Measurements from ENCODE around the gene SUGCT.

Gene SUGCT

DNA sequence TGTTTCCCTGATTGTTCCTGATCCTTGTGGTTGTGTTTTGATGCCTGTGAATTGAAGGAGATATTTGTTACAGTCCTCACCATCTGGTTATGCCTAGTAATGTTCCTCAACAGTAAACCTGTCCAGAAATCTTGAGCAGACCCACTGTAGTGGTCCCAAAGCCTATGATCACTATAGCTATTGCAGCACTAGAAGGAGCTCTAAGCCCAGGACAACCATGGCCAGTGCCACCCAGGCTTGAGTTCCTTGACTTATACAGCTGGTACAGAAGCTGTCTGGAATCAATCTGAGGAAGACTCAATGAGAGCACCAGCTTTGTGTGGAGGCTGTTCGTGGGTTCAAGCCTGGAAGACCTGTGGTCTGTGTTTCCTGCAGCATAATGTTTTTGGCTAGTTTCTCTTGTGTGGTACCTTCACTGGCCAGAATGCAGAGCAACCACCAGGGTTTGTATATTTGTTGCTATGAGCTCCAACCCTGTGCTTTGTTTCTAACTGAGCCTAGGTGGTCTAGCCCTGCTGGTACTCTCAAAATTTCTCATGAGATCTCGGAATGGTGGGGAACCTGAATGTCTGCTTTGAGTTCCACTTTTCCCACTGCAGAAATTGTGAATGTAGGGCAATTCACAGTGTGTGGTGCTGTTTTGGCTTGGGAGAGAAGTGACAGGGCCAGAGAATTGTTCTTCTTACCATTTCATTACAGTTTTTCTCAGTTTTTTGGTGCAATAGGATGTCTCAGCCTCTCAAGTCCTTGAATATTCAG, 355.2 kb downstream of the SUGCT start:
- H3K9me3 ChIP-seq (replicated peaks; ENCODE audit: low read length): no peaks in the 10 kb centered on the region

GRCh38 chr7:40490603-40490924, 355.8 kb downstream of the SUGCT start:
- peaks cover 3% of the 10 kb centered on the region for H3K4me1 ChIP-seq (ENCODE audit: control insufficient read depth, insufficient read depth, low read length)
- no peaks in the 10 kb centered on the region for H3K27me3 ChIP-seq (ENCODE audit: control insufficient read depth, insufficient read depth, low read length)
- H3K9ac ChIP-seq (ENCODE audit: low read depth, low read length): no peak overlapping the region
- H3K9me3 ChIP-seq (replicated peaks; ENCODE audit: low read length): no peaks in the 10 kb centered on the region
- H3K4me3 ChIP-seq (ENCODE audit: low read length): no peak overlapping the region
- no peak overlapping the region for H3K4me2 ChIP-seq (ENCODE audit: low read length)
- H3K36me3 ChIP-seq (ENCODE audit: insufficient read depth, low read length): no peaks in the 10 kb centered on the region

More for the DNA sequence above, 355.2 kb downstream of the SUGCT start:
- Histone ChIP-seq H3K4me1 (ENCODE audit: control insufficient read depth, insufficient read depth, low read length) (peaks cover 3% of the 10 kb centered on the region), H3K36me3 (ENCODE audit: insufficient read depth, low read length) (no peaks in the 10 kb centered on the region), H3K4me3 (ENCODE audit: low read length) (no peak overlapping the region), H3K27me3 (ENCODE audit: control insufficient read depth, insufficient read depth, low read length) (no peaks in the 10 kb centered on the region), H3K4me2 (ENCODE audit: low read length) (no peak overlapping the region), H3K9ac (ENCODE audit: low read depth, low read length) (no peak overlapping the region)

GRCh38 chr7:40492946-40493345, 358.1 kb downstream of the SUGCT start:
- Histone ChIP-seq H3K4me2 (ENCODE audit: low read length) (no peak overlapping the region), H3K9me3 (replicated peaks; ENCODE audit: low read length) (no peaks in the 10 kb centered on the region), H3K4me3 (ENCODE audit: low read length) (no peak overlapping the region), H3K4me1 (ENCODE audit: control insufficient read depth, insufficient read depth, low read length) (peaks cover 3% of the 10 kb centered on the region), H3K36me3 (ENCODE audit: insufficient read depth, low read length) (no peaks in the 10 kb centered on the region), H3K9ac (ENCODE audit: low read depth, low read length) (no peak overlapping the region), H3K27me3 (ENCODE audit: control insufficient read depth, insufficient read depth, low read length) (no peaks in the 10 kb centered on the region)

DNA sequence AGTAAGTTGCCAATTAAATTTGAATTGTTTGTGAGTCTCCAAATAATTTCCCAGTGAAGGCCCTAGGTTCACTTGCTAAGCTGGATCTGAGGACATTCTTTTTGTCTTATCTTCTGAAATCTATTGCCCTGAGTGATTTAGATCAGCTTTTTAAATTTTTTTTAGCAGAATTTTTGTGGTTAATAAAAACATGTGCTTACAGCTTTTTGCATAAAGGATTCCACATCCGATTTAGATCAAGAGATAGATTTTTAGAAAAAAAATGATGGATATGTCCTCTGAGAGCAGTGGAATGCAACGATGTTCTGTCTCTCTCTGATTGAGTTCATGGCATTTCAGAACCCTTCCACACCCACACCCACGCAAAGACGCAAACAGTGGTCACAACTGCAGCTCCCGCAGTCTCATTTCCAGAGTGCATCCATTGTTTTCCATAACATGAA, 358.8 kb downstream of the SUGCT start:
- Histone ChIP-seq H3K27me3 (ENCODE audit: control insufficient read depth, insufficient read depth, low read length) (no peaks in the 10 kb centered on the region), H3K9ac (ENCODE audit: low read depth, low read length) (no peak overlapping the region), H3K36me3 (ENCODE audit: insufficient read depth, low read length) (no peaks in the 10 kb centered on the region), H3K9me3 (replicated peaks; ENCODE audit: low read length) (no peaks in the 10 kb centered on the region), H3K4me2 (ENCODE audit: low read length) (no peak overlapping the region), H3K4me3 (ENCODE audit: low read length) (no peak overlapping the region), H3K4me1 (ENCODE audit: control insufficient read depth, insufficient read depth, low read length) (peaks cover 3% of the 10 kb centered on the region)

- H3K27me3 ChIP-seq (ENCODE audit: control insufficient read depth, insufficient read depth, low read length): no peaks in the 10 kb centered on the region
- no peak overlapping the region for H3K4me3 ChIP-seq (ENCODE audit: low read length)
These were observed 364.2 kb downstream of the SUGCT start for GRCh38 chr7:40498924-40499510.

DNA sequence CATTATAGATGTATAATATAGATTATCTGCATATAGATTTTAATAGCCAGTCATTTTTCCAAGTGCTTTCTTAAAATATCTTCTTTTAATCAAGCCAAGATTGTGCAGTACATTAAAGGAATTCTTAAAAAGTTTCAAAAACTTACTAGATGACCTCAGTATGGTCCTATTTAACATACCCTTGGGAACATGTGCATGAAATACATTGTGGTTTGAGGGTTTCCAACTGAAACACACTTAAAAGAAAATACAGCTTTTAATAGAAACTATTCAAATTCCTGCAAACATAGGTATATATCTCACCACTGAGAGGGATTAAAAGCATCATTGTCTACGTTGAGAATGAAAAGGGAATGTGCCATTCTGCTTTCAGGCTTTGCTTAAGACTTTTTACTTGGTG, 364.9 kb downstream of the SUGCT start:
- H3K9me3 ChIP-seq (replicated peaks; ENCODE audit: low read length): no peaks in the 10 kb centered on the region
- H3K4me3 ChIP-seq (ENCODE audit: low read length): no peak overlapping the region

More at GRCh38 chr7:40498924-40499510, 364.2 kb downstream of the SUGCT start:
- no peaks in the 10 kb centered on the region for H3K9me3 ChIP-seq (replicated peaks; ENCODE audit: low read length)
- no peaks in the 10 kb centered on the region for H3K4me1 ChIP-seq (ENCODE audit: control insufficient read depth, insufficient read depth, low read length)
- H3K9ac ChIP-seq (ENCODE audit: low read depth, low read length): no peak overlapping the region
- H3K36me3 ChIP-seq (ENCODE audit: insufficient read depth, low read length): no peaks in the 10 kb centered on the region
- H3K4me2 ChIP-seq (ENCODE audit: low read length): no peak overlapping the region

DNA sequence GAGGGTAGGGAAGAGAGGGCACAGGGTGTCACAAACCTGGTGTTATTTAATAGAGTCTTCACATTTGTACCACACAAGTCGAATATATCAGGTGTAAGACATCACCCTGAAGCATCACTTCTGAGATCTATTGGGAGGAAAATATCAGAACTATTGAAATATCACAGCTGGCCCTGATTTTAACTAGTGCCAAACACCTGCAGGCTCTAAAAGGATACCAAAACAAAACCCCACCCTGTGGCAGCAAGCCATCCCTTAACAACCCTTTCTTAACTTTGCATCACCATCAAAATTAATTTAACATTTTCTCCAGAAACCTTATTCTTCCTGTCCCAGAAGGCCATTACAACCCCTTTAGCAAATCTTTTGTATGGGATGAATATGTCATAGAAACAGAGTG, 365.4 kb downstream of the SUGCT start:
- Histone ChIP-seq H3K4me2 (ENCODE audit: low read length) (no peak overlapping the region), H3K36me3 (ENCODE audit: insufficient read depth, low read length) (no peaks in the 10 kb centered on the region), H3K4me3 (ENCODE audit: low read length) (no peak overlapping the region), H3K27me3 (ENCODE audit: control insufficient read depth, insufficient read depth, low read length) (no peaks in the 10 kb centered on the region), H3K9me3 (replicated peaks; ENCODE audit: low read length) (no peaks in the 10 kb centered on the region), H3K9ac (ENCODE audit: low read depth, low read length) (no peak overlapping the region), H3K4me1 (ENCODE audit: control insufficient read depth, insufficient read depth, low read length) (no peaks in the 10 kb centered on the region)

More for the DNA sequence above, 364.9 kb downstream of the SUGCT start:
- no peaks in the 10 kb centered on the region for H3K27me3 ChIP-seq (ENCODE audit: control insufficient read depth, insufficient read depth, low read length)
- no peaks in the 10 kb centered on the region for H3K36me3 ChIP-seq (ENCODE audit: insufficient read depth, low read length)
- H3K4me1 ChIP-seq (ENCODE audit: control insufficient read depth, insufficient read depth, low read length): no peaks in the 10 kb centered on the region
- H3K4me2 ChIP-seq (ENCODE audit: low read length): no peak overlapping the region
- no peak overlapping the region for H3K9ac ChIP-seq (ENCODE audit: low read depth, low read length)

DNA sequence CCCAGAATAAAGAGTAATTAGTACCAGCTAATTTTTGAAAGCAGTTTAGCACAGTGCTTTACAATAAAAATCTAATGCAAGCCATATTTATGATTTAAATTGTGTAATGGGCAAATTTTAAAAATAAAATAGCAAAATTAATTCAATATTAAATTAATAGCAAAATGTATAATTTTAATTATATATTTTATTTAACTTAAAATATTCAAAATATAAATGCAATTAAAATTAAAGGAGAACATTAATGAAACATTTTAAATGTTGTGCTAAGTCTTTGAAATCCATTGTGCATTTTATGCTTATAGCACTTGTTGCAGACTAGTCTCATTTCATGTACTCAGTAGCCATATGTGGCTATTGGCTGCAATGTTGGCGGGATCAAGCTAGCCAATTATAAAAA, 367.6 kb downstream of the SUGCT start:
- no peak overlapping the region for H3K9ac ChIP-seq (ENCODE audit: low read depth, low read length)
- H3K9me3 ChIP-seq (replicated peaks; ENCODE audit: low read length): no peaks in the 10 kb centered on the region

GRCh38 chr7:40506158-40506557, 371.4 kb downstream of the SUGCT start:
- Histone ChIP-seq H3K36me3 (ENCODE audit: insufficient read depth, low read length) (no peaks in the 10 kb centered on the region), H3K27me3 (ENCODE audit: control insufficient read depth, insufficient read depth, low read length) (no peaks in the 10 kb centered on the region), H3K9ac (ENCODE audit: low read depth, low read length) (no peak overlapping the region), H3K4me3 (ENCODE audit: low read length) (no peak overlapping the region), H3K4me1 (ENCODE audit: control insufficient read depth, insufficient read depth, low read length) (no peaks in the 10 kb centered on the region), H3K9me3 (replicated peaks; ENCODE audit: low read length) (no peaks in the 10 kb centered on the region), H3K4me2 (ENCODE audit: low read length) (no peak overlapping the region)

More for the DNA sequence above, 367.6 kb downstream of the SUGCT start:
- Histone ChIP-seq H3K4me1 (ENCODE audit: control insufficient read depth, insufficient read depth, low read length) (no peaks in the 10 kb centered on the region), H3K36me3 (ENCODE audit: insufficient read depth, low read length) (no peaks in the 10 kb centered on the region), H3K4me3 (ENCODE audit: low read length) (no peak overlapping the region), H3K27me3 (ENCODE audit: control insufficient read depth, insufficient read depth, low read length) (no peaks in the 10 kb centered on the region), H3K4me2 (ENCODE audit: low read length) (no peak overlapping the region)

DNA sequence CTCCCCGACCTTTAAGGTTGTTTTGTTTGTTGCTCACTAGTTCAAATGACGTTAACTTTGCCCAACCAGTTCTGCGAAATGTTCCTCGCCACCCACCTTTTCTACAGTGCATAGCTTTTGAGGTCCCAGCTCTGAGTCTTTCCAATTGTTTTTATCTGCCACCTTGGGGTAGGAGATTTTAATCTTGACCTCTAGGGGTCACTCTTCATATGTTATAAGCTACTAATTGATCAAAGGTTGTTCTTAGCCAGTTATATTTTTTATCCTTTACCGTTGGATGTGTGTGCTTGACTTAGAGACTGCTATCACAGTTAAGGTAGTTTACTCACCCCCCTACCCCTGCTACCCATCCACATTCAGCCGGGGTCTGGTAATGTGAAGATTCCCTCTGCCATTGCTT, 372.4 kb downstream of the SUGCT start:
- no peak overlapping the region for H3K4me2 ChIP-seq (ENCODE audit: low read length)
- H3K4me1 ChIP-seq (ENCODE audit: control insufficient read depth, insufficient read depth, low read length): no peaks in the 10 kb centered on the region
- no peaks in the 10 kb centered on the region for H3K9me3 ChIP-seq (replicated peaks; ENCODE audit: low read length)
- H3K4me3 ChIP-seq (ENCODE audit: low read length): no peak overlapping the region
- H3K36me3 ChIP-seq (ENCODE audit: insufficient read depth, low read length): no peaks in the 10 kb centered on the region
- no peak overlapping the region for H3K9ac ChIP-seq (ENCODE audit: low read depth, low read length)
- H3K27me3 ChIP-seq (ENCODE audit: control insufficient read depth, insufficient read depth, low read length): no peaks in the 10 kb centered on the region

- Histone ChIP-seq H3K4me1 (ENCODE audit: control insufficient read depth, insufficient read depth, low read length) (peaks cover 4% of the 10 kb centered on the region), H3K9ac (ENCODE audit: low read depth, low read length) (no peak overlapping the region), H3K9me3 (replicated peaks; ENCODE audit: low read length) (no peaks in the 10 kb centered on the region), H3K4me3 (ENCODE audit: low read length) (no peak overlapping the region), H3K4me2 (ENCODE audit: low read length) (no peak overlapping the region), H3K27me3 (ENCODE audit: control insufficient read depth, insufficient read depth, low read length) (no peaks in the 10 kb centered on the region), H3K36me3 (ENCODE audit: insufficient read depth, low read length) (no peaks in the 10 kb centered on the region)
These were observed 374.6 kb downstream of the SUGCT start for GRCh38 chr7:40509287-40509996.

All from skeletal muscle satellite cell (primary cell).